ENCODE measurements around the gene AIPL1. TPM values are rescaled to one million over a fixed set of nuclear protein-coding genes. Genes with fewer than 3 reads are reported as not detected.

AIPL1 gene
- total and polyA plus RNA-seq, 10 of the 15 experiments (the other 5 are each of a cell fraction or from before 2014, with no cell fraction given) = not detected

GRCh38 chr17:6442775-6443174 is 7.9 kb upstream of the AIPL1 start:
- ATAC-seq = no peak
- ChIA-PET POLR2A (no interaction called here), RAD21 (ENCODE audit: unreplicated experiment) (no interaction called here), SMC1A (ENCODE audit: uncharacterized antibody, unreplicated experiment) (no interaction called here), CTCF (interaction anchor here (1.0 kb wide), 2 partner anchors 28 to 855 kb away, joined by 3 read pairs; no protein-coding TSS in a partner anchor)
- in situ Hi-C loops (cut with MboI) = no loop called here
- peaks cover 4% of the 10 kb centered on the region; the same call in 1 of the 2 replicates for H3K4me1 ChIP-seq (ENCODE audit: control insufficient read depth, insufficient read depth, low read length)
- H2AFZ ChIP-seq (ENCODE audit: control insufficient read depth, low read depth, low read length) = no peak overlapping the region
- no TSS peak for BruUV-seq (replicated peaks)
- intact Hi-C loops (cut with micrococcal nuclease; ENCODE audit: unreplicated experiment) = no loop called here
- no peaks in the 10 kb centered on the region for H3K9me3 ChIP-seq (replicated peaks; ENCODE audit: control insufficient read depth, insufficient read depth, low read length)
- no peaks in the 10 kb centered on the region for H3K27me3 ChIP-seq (replicated peaks in 1 of 2; ENCODE audit: control insufficient read depth in 2 of 2, insufficient read depth in 2 of 2, low read length in 1 of 2)
- H3K4me3 ChIP-seq = no peak overlapping the region
- no peak for FAIRE-seq
- no peak overlapping the region for H3K27ac ChIP-seq (ENCODE audit: control insufficient read depth, insufficient read depth)
- H3K9ac ChIP-seq (ENCODE audit: control insufficient read depth, insufficient read depth, low read length) = no peak overlapping the region
- H3K4me2 ChIP-seq (ENCODE audit: control insufficient read depth, insufficient read depth) = no peak overlapping the region
- 49% methylated on average over 6 of the region's 6 CpGs for WGBS (ENCODE audit: insufficient coverage, insufficient replicate concordance, low lambda C conversion rate, missing lambda C conversion rate)
- TF ChIP-seq TARDBP (IDR thresholded peaks at IDR 0.05; ENCODE audit: borderline replicate concordance) (no peak), POU2F2 (IDR thresholded peaks at IDR 0.05; ENCODE audit: borderline replicate concordance, low read depth, low read length) (no peak), JUNB (IDR thresholded peaks at IDR 0.05) (no peak), NR2C1 (IDR thresholded peaks at IDR 0.05) (no peak), CHD1 (IDR thresholded peaks at IDR 0.05; ENCODE audit: low read depth, low read length) (no peak), CTCF (IDR thresholded peaks at IDR 0.05 in 2 of 3, conservative IDR thresholded peaks at IDR 0.05 in 1 of 3; ENCODE audit: control insufficient read depth in 2 of 3, extremely low read depth in 1 of 3, insufficient read depth in 1 of 3, low read depth in 3 of 3, low read length in 3 of 3) (no peak), CHD4 (IDR thresholded peaks at IDR 0.05) (no peak), EGR1 (IDR thresholded peaks at IDR 0.05; ENCODE audit: borderline replicate concordance in 1 of 2, low read depth in 2 of 2, low read length in 2 of 2) (no peak), SMC3 (IDR thresholded peaks at IDR 0.05; ENCODE audit: borderline replicate concordance, low read length) (no peak), MEF2B (IDR thresholded peaks at IDR 0.05; ENCODE audit: partially characterized antibody, poor library complexity, severe bottlenecking) (no peak), RFX5 (IDR thresholded peaks at IDR 0.05; ENCODE audit: low read depth, low read length) (no peak), SREBF1 (IDR thresholded peaks at IDR 0.05; ENCODE audit: low read length) (no peak), NFIC (IDR thresholded peaks at IDR 0.05; ENCODE audit: low read depth, low read length) (no peak), NFYA (IDR thresholded peaks at IDR 0.05; ENCODE audit: borderline replicate concordance, low read depth, low read length) (no peak), YY1 (IDR thresholded peaks at IDR 0.05; ENCODE audit: low read depth, low read length) (no peak), TCF7 (IDR thresholded peaks at IDR 0.05; ENCODE audit: borderline replicate concordance) (no peak), MTA3 (IDR thresholded peaks at IDR 0.05; ENCODE audit: borderline replicate concordance, low read length) (no peak)
- TF ChIP-seq, protein P1, sequence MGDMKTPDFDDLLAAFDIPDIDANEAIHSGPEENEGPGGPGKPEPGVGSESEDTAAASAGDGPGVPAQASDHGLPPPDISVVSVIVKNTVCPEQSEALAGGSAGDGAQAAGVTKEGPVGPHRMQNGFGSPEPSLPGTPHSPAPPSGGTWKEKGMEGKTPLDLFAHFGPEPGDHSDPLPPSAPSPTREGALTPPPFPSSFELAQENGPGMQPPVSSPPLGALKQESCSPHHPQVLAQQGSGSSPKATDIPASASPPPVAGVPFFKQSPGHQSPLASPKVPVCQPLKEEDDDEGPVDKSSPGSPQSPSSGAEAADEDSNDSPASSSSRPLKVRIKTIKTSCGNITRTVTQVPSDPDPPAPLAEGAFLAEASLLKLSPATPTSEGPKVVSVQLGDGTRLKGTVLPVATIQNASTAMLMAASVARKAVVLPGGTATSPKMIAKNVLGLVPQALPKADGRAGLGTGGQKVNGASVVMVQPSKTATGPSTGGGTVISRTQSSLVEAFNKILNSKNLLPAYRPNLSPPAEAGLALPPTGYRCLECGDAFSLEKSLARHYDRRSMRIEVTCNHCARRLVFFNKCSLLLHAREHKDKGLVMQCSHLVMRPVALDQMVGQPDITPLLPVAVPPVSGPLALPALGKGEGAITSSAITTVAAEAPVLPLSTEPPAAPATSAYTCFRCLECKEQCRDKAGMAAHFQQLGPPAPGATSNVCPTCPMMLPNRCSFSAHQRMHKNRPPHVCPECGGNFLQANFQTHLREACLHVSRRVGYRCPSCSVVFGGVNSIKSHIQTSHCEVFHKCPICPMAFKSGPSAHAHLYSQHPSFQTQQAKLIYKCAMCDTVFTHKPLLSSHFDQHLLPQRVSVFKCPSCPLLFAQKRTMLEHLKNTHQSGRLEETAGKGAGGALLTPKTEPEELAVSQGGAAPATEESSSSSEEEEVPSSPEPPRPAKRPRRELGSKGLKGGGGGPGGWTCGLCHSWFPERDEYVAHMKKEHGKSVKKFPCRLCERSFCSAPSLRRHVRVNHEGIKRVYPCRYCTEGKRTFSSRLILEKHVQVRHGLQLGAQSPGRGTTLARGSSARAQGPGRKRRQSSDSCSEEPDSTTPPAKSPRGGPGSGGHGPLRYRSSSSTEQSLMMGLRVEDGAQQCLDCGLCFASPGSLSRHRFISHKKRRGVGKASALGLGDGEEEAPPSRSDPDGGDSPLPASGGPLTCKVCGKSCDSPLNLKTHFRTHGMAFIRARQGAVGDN (IDR thresholded peaks at IDR 0.05) = no peak
- TF ChIP-seq, protein P2, sequence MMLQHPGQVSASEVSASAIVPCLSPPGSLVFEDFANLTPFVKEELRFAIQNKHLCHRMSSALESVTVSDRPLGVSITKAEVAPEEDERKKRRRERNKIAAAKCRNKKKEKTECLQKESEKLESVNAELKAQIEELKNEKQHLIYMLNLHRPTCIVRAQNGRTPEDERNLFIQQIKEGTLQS (IDR thresholded peaks at IDR 0.05; ENCODE audit: borderline replicate concordance, extremely low read depth, low read depth, low read length) = no peak
- no peaks in the 10 kb centered on the region for H4K20me1 ChIP-seq (ENCODE audit: control insufficient read depth, insufficient read depth)
- H3K79me2 ChIP-seq (ENCODE audit: control insufficient read depth, insufficient read depth, low read length) = no peaks in the 10 kb centered on the region
- DNase-seq (ENCODE audit: low read depth, low spot score) = no peak
- no peaks in the 10 kb centered on the region for H3K36me3 ChIP-seq (ENCODE audit: control insufficient read depth in 2 of 2, insufficient read depth in 2 of 2, low read length in 1 of 2)
